HG02759 (cell line): Measurements from ENCODE around the gene TSPO.
"Not testable (repeated sequence)": the region's sequence is repeated elsewhere in the genome, so short reads cannot be mapped to it uniquely, and the experiment has no call there.

ENCODE experiments used
- ATAC-seq: cut with Tn5 transposase; IDR thresholded peaks from one replicate; pipeline ENCODE4 v1.9.1; 2021; ENCODE audit warnings: mild to moderate bottlenecking, moderate library complexity; ENCODE audit not compliant: unreplicated experiment

Gene TSPO

GRCh38 chr22:43151251-43152002 lies at the start of gene TSPO:
TSPO (plus strand) TSS chr22:43151559; CDS start chr22:43159239, 7,680 bp downstream.
- no peak for ATAC-seq

GRCh38 chr22:43104056-43104625 lies 47.2 kb upstream of the TSPO start:
- ATAC-seq, result not testable (repeated sequence)

DNA sequence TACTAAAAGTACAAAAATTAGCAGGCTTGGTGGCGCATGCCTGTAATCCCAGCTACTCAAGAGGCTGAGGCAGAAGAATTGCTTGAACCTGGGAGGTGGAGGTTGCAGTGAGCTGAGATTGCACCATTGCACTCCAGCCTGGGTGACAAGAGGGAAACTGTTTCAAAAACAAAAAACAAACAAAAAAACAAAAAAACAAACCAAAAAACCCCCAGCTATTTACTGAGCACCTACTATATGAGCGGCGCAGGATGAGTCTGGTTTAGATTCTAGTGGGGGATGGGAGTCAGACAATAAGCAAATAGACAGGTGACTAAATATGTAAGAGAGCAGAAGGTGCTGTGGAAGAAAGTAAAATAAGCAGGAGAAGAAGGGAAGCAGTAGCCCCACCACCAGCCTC lies 46.4 kb upstream of the TSPO start:
- ATAC-seq, result not testable (repeated sequence)

GRCh38 chr22:43106302-43106701 lies 45.1 kb upstream of the TSPO start:
- ATAC-seq, result no peak

GRCh38 chr22:43109511-43109910 lies 41.8 kb upstream of the TSPO start:
- no peak for ATAC-seq

DNA sequence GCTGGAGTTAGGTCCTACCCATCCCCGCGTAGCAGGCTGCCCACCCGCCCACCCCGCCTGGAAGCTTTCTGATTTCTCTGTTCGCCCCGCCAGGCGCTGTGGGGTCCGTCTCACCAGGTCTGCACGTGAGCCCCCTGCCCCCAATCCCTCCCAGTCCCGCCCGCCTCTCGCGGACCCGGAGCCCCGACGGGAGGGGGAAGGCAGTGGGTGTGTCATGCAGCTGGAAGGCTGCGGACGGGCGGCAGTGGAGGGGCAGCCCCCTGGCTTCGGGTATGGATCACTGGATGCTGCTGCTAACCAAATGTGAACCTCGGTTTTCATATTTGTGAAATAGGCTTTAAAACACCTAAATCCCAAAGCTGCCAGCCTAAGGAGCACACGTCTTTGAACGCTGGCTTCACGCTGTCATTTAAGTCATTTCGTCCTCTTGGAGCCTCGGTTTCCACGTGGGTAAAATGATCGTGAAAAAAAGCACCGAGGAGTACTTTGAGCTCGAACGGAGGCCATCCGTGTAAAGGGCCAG lies 41.4 kb upstream of the TSPO start:
- no peak for ATAC-seq

DNA sequence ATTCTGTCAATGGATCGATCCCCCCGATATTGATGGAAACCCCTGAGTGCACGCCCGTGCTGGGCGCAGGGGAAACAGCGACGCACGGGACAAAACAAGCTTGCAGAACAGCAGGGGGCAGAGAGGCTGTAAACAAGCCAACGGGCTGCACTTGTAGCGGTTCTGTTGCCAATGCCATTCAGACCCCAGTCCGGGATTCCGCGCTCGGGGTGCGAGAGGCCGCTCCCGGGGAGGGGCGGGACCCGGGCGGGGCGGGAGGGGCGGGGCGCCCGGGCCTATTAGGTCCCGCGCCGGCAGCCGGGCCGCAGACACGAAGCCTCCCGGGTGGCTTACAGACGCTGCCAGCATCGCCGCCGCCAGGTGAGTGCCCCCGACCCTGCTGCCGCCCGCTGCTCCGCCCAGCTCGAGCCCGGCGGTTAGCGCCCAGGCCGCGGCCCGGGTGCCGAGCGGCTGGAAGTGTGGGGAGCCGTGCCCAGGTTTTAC lies 40.9 kb upstream of the TSPO start, which contains the start of gene BIK:
BIK (plus strand) TSS at position 307 of the 483 bp plus-strand sequence. CDS start 13,273 bp downstream, outside the sequence.
- ATAC-seq, result no peak

GRCh38 chr22:43110927-43111623 lies 40.3 kb upstream of the TSPO start:
- ATAC-seq, result no peak

- no peak for ATAC-seq
These were observed 37.7 kb upstream of the TSPO start for GRCh38 chr22:43113526-43114251.

GRCh38 chr22:43114958-43115357 lies 36.4 kb upstream of the TSPO start:
- ATAC-seq, result no peak

- no peak for ATAC-seq
These were observed 34.4 kb upstream of the TSPO start for GRCh38 chr22:43116932-43117331.

DNA sequence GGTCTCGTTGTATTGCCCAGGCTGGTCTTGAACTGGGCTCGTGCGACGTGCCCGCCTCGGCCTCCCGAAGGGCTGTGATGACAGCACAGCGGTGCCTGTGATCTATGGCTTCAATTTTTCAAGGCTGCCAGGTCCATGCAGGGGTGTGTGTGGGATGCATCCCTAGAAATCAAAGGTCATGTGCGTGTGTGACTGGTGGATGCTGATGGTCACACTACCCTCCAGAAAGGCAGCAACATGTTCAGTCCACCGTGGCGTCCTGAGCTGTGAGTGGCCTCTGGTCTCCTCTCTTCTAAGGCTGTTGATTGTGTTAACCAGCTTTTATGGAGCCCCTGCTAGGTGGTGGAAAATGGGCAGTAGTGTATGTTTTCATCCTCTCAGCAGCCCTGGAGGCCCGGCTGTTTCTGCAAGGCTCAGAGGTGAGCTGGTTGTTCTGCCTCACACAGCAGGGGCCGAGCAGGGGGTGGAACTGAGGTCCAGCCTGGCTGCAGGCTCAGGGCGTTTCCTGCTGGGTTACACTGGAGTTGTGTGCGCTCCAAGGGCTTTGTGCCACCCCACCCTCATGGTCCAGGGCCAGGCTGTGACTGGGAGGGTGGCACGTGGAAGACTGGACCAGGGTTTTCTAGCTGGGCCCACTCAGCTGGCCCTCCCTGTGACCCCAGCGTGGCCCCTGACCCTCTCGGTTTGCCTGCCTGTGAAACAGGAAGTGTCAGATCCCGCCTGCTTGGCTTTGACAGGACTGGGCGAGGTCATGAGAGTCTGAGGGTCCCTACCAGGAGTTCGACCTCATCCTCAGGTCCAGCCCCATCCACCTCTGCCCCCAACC lies 33.1 kb upstream of the TSPO start:
- no peak for ATAC-seq

GRCh38 chr22:43118953-43119458 lies 32.4 kb upstream of the TSPO start:
- ATAC-seq, result peak; percentile 64

DNA sequence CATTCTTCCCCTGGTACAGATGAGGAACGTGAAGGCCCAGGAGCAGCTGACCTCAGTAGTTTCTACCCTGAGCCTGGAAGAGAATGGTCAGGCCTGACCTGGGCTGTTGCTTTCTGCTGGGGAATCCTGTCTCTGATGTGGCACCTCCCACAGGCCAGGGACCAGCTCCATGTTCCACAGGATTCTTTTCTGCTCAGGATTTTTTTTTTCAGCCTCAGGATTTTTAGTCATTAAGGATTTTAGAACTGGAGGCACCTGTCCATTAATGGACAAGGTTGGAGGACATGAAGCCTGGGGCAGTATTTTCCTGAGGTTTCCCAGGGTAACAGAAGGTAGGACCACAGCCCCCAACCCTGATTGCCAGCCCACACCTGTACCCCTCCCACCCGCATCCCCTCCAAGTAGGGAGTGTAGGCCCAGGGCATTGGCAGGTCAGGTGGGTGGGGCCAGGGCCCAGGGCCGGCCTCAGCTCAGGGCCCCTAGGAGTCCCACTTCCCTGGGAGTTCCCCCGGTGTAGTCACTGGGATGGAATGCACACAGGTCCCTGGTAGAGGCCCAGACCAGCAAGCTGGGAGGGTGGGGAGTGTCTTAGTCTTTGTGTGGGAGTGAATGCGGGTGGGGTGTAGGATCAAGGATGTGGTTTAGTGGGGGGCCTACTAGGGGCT lies 24.7 kb upstream of the TSPO start:
- no peak for ATAC-seq

DNA sequence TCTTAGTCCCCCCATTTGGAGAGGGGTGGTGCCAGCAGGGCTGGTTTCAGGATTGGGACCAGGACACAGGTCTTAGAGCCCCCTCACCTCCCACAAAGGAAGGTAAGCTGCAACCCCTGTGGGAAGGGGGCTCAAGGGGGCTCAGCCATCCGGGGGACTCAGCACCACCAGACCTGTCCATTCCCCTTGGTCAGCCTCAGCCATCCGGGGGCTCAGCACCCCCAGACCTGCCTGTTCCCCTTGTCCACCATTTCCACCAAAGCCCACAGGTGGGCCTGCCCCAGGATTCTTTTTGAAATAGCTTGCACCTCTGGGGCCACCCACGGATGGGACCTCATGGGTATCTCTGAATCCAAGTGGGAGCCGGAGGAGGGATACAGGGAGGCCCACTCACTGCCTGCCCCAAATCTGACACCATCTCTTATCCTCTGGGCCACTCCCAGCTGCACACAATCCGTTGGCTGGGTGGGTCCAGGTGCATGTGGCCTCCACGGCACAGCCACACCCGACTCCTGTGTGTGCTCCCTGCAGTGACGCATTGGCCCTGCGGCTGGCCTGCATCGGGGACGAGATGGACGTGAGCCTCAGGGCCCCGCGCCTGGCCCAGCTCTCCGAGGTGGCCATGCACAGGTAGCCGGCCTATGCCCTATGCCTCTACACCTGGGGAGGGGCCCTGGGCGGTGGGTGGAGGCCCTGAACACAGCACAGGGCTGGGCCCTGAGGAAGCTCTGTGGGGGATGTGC lies 24.0 kb upstream of the TSPO start:
- no peak for ATAC-seq

GRCh38 chr22:43128116-43128515 lies 23.2 kb upstream of the TSPO start:
- no peak for ATAC-seq

GRCh38 chr22:43128928-43129424 lies 22.4 kb upstream of the TSPO start:
- no peak for ATAC-seq
